Peyer's patch (tissue), 4 donors: Measurements from ENCODE around the gene ARHGAP12. TPM values are rescaled to one million over a fixed set of nuclear protein-coding genes. Genes with fewer than 3 reads are reported as not detected.

Experiments used
- DNase-seq, 3 donors: peaks; one replicate each; pipeline ENCODE4 v3.0.0-alpha.2; 2017 to 2019
- H3K27ac ChIP-seq, 4 donors: fragments of 200-600 bp; sonication (generic); one replicate each; pipeline ENCODE4 v1.5.1; 2016 to 2019
- H3K27me3 ChIP-seq, 2 donors: fragments of 200-600 bp; sonication (generic); one replicate each; pipeline ENCODE4 v1.5.1; 2019
- H3K36me3 ChIP-seq, 3 donors: fragments of 200-600 bp; sonication (generic); one replicate each; pipeline ENCODE4 v1.5.1; 2016 to 2019
- H3K4me1 ChIP-seq, 4 donors: fragments of 200-600 bp; sonication (generic); one replicate each; pipeline ENCODE4 v1.5.1; 2016 to 2019
- H3K4me3 ChIP-seq, 4 donors: fragments of 200-600 bp; sonication (generic); 1 replicate in 3 of 4; 2 replicates in 1 of 4; pipeline ENCODE4 v1.5.1; 2016 to 2019; ENCODE audit warnings: mild to moderate bottlenecking in 1 of 4
- H3K9me3 ChIP-seq, 4 donors: fragments of 200-600 bp; sonication (generic); one replicate each; pipeline ENCODE4 v1.5.1; 2016 to 2019; ENCODE audit warnings: mild to moderate bottlenecking in 1 of 4
- CTCF ChIP-seq, 6 experiments: fragments of 450-650 bp in 4 of 6; fragments of 200-600 bp in 2 of 6; sonication (generic) in 1 of 6; IDR thresholded peaks; one replicate each; pipeline ENCODE4 v1.5.1; 2017 to 2019; ENCODE audit warnings: antibody characterized with exemption in 6 of 6, mild to moderate bottlenecking in 3 of 6, moderate library complexity in 1 of 6
- POLR2A ChIP-seq, 2 donors: fragments of 450-650 bp; IDR thresholded peaks; one replicate each; pipeline ENCODE4 v1.5.1; 2017; ENCODE audit warnings: antibody characterized with exemption in 2 of 2, mild to moderate bottlenecking in 2 of 2, moderate library complexity in 2 of 2
- total RNA-seq, 4 donors: library from RNA; depleted of rRNA; stranded (reverse); fragments of >200 nt; gene quantifications; one replicate each; pipeline ENCODE4 v1.1.0, GENCODE V29; 2016

The ARHGAP12 gene
- total RNA-seq, 4 donors from 2014 or later, result 46.7 to 56.9 (median 52.4) TPM

DNA sequence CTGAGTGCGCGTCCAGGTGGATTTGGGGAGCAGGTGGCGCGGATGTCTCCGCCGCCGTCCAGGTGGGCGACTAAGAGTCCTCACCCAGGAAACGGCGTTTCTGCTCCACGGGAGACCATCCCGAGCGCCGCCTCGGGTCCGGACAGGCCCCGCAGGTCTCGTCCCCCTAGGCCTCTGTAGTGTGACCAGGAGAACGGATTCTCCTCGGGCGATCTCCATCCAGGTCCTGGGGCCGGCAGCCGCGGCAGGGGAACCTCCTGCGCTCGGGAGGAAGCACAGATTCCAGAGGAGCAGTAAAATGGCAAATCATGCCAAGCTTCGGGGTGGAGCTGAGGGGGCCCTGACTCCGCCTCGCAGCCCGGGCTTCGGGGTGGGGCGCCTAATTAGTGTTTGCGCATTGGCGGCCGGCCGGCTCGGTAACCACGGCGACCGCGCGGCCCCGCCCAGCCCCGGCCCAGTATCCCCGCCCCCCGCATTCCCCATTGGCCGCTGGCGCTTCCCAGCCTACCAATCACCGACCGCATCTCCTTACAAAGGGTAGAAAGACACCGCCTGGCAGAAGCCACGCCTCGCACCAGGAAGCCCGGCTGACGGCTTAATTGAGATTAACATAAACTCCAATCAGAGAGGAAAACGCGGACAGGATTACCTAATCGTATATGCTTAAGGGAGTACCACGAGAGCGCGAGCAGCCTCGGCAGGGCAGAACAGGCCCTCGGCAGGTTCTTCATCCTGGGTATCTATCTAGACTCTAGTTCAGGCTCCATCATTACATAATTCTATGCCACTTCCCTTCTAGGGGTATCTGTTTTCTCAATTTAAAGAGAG lies 168.6 kb downstream of the ARHGAP12 start:
- Histone ChIP-seq H3K4me1 (peaks cover 0 to 11% (median 0%) of the 10 kb centered on the region in 4 donors), H3K36me3 (no peaks in the 10 kb centered on the region), H3K27me3 (no peaks in the 10 kb centered on the region), H3K27ac (peak overlapping the region; percentile 85 to 99 (median 92)), H3K4me3 (peak overlapping the region; percentile 66 to 99 (median 82)), H3K9me3 (no peaks in the 10 kb centered on the region)
- peak; percentile 94 to 98 (median 98) for DNase-seq
- peak; percentile 85 to 95 for TF ChIP-seq POLR2A (IDR thresholded peaks at IDR 0.05)
- TF ChIP-seq CTCF (IDR thresholded peaks at IDR 0.05), result no peak

GRCh38 chr10:31759124-31759798 lies 169.4 kb downstream of the ARHGAP12 start:
- Histone ChIP-seq H3K4me3 (peak overlapping the region; percentile 66 to 99 (median 82)), H3K27ac (peak overlapping the region; percentile 85 to 99 (median 92)), H3K9me3 (no peaks in the 10 kb centered on the region), H3K36me3 (no peaks in the 10 kb centered on the region), H3K27me3 (no peaks in the 10 kb centered on the region), H3K4me1 (peaks cover 0 to 11% (median 0%) of the 10 kb centered on the region in 4 donors)
- TF ChIP-seq POLR2A (IDR thresholded peaks at IDR 0.05) (peak; percentile 17 to 35), CTCF (IDR thresholded peaks at IDR 0.05) (no peak)
- DNase-seq, result peak; percentile 32 to 88 (median 82)

GRCh38 chr10:31758495-31758894 lies 170.1 kb downstream of the ARHGAP12 start:
- Histone ChIP-seq H3K4me3 (no peak overlapping the region), H3K36me3 (no peaks in the 10 kb centered on the region), H3K4me1 (peaks cover 0 to 11% (median 0%) of the 10 kb centered on the region in 4 donors), H3K27ac (peak overlapping the region in 3 of 4 donors; percentile 85 to 99 (median 90)), H3K27me3 (no peaks in the 10 kb centered on the region), H3K9me3 (no peaks in the 10 kb centered on the region)
- DNase-seq, result no peak
- TF ChIP-seq POLR2A (IDR thresholded peaks at IDR 0.05) (no peak), CTCF (IDR thresholded peaks at IDR 0.05) (no peak)

DNA sequence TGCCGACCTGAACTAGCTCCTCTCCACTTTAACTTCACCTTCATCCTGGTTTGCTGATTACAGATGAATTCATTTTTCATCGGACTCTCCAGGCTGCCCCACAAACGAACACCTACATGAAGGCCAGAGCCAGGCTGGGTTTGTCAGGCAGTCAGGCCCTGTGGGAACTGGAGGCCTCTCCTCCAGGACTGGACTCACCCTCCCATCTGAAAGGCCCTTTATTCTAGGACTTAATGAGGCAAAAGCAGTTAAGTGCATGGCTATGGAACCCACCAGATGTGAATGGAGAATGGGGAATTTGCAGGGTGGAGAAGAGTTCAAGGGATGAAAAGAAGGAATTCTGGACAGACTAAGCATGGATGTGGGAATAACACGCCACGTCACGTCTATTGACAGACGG lies 170.8 kb downstream of the ARHGAP12 start:
- H3K4me1 ChIP-seq, result peaks cover 0 to 11% (median 0%) of the 10 kb centered on the region in 4 donors
- no peak overlapping the region for H3K27ac ChIP-seq
- no peaks in the 10 kb centered on the region for H3K9me3 ChIP-seq
- no peaks in the 10 kb centered on the region for H3K27me3 ChIP-seq
- no peaks in the 10 kb centered on the region for H3K36me3 ChIP-seq
- no peak for TF ChIP-seq POLR2A (IDR thresholded peaks at IDR 0.05)
- TF ChIP-seq CTCF (IDR thresholded peaks at IDR 0.05), result no peak
- no peak overlapping the region for H3K4me3 ChIP-seq
- no peak for DNase-seq

DNA sequence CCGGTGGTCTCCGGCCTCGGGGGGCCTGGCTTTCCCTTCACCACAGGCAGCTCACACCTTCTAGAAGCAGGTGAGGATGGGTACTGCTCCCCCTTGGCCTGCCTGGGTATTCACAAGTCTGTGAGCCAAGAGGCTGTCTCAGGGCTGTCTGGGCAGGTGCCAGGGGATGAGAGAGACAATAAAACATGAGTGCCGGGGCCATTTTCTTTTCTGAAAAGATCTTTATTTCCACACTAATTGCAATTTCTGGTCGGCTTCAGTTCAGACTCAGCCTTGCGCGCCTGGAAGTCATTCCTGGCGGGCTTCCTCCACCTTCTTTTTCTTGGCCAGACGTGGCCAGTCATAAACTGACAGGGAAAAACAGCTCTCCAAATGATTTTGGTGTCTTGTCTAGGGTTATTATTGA lies 171.2 kb downstream of the ARHGAP12 start:
- H3K36me3 ChIP-seq, result no peaks in the 10 kb centered on the region
- no peak overlapping the region for H3K4me3 ChIP-seq
- no peaks in the 10 kb centered on the region for H3K9me3 ChIP-seq
- H3K4me1 ChIP-seq, result peaks cover 0 to 11% (median 0%) of the 10 kb centered on the region in 4 donors
- H3K27me3 ChIP-seq, result no peaks in the 10 kb centered on the region
- TF ChIP-seq POLR2A (IDR thresholded peaks at IDR 0.05) (no peak), CTCF (IDR thresholded peaks at IDR 0.05) (no peak)
- H3K27ac ChIP-seq, result no peak overlapping the region
- DNase-seq, result no peak
